SU-DHL-6 (cell line): ENCODE results near the gene FANCG.

Experiments
- CTCF ChIP-seq: fragments of 200-600 bp; sonication (generic); IDR thresholded peaks from one replicate; pipeline ENCODE4 v1.5.1; 2017; ENCODE audit warnings: antibody characterized with exemption, mild to moderate bottlenecking, low read length, moderate library complexity; ENCODE audit not compliant: insufficient read depth, poor library complexity, severe bottlenecking
- EZH2phosphoT487 ChIP-seq: fragments of 200-600 bp; sonication (generic), shearing (Covaris generic); conservative IDR thresholded peaks from 2 replicates; pipeline ENCODE4 v1.6.1; 2018; ENCODE audit warnings: mild to moderate bottlenecking, antibody characterized with exemption, low read length, moderate library complexity, mixed read lengths

- TF ChIP-seq CTCF (no peak), EZH2phosphoT487 (no peak)
Measured at GRCh38 chr9:35044071-35044470, 35.7 kb downstream of the FANCG start.
